IPS-15b (cell line): ENCODE results near the gene KRTAP10-11.
"Not testable (repeated sequence)": the region's sequence is repeated elsewhere in the genome, so short reads cannot be mapped to it uniquely, and the experiment has no call there.

Experiments
- H3K27me3 ChIP-seq: one replicate; pipeline ENCODE4 v1.6.1; 2013; ENCODE audit warnings: low read length; ENCODE audit not compliant: control insufficient read depth, insufficient read depth
- H3K36me3 ChIP-seq: one replicate; pipeline ENCODE4 v1.6.1; 2013; ENCODE audit warnings: low read length; ENCODE audit not compliant: control insufficient read depth, insufficient read depth
- H3K4me1 ChIP-seq: one replicate; pipeline ENCODE4 v1.6.1; 2013; ENCODE audit warnings: mild to moderate bottlenecking, low read length; ENCODE audit not compliant: control insufficient read depth, insufficient read depth
- H3K4me3 ChIP-seq: one replicate; pipeline ENCODE4 v1.5.1; 2013; ENCODE audit warnings: low read depth, low read length
- H3K9ac ChIP-seq: one replicate; pipeline ENCODE4 v1.6.1; 2013; ENCODE audit warnings: low read depth, mild to moderate bottlenecking, low read length
- H3K9me3 ChIP-seq: one replicate; pipeline ENCODE4 v1.6.1; 2013; ENCODE audit warnings: mild to moderate bottlenecking, low read length; ENCODE audit not compliant: control insufficient read depth, insufficient read depth

Gene KRTAP10-11

DNA sequence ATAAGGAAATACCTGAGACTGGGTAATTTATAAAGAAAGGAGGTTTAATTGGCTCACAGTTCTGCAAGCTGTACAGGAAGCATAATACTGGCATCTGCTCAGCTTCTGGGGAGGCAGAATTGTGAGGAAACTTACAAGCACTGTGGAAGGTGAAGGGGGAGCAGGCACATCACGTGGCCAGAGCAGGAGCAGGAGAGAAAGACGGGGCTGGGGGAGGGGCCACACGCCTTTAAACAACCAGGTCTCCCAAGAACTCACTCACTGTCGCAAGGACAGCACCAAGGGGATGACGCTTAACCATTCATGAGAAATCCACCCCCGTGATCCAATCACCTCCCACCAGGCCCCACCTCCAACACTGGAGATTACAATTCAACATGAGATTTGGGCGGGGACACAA lies 15.4 kb downstream of the KRTAP10-11 start:
- not testable (repeated sequence) for H3K9me3 ChIP-seq, H3K4me3 ChIP-seq, H3K9ac ChIP-seq, H3K36me3 ChIP-seq, H3K27me3 ChIP-seq
- H3K4me1 ChIP-seq, result peaks cover 16% of the 10 kb centered on the region

- H3K4me1 ChIP-seq, result peaks cover 9% of the 10 kb centered on the region
- no peaks in the 10 kb centered on the region for H3K27me3 ChIP-seq
- H3K36me3 ChIP-seq, result no peaks in the 10 kb centered on the region
- H3K4me3 ChIP-seq, result no peak overlapping the region
- H3K9me3 ChIP-seq, result no peaks in the 10 kb centered on the region
- H3K9ac ChIP-seq, result no peak overlapping the region
Observed at GRCh38 chr21:44664691-44665090, 18.5 kb downstream of the KRTAP10-11 start.

DNA sequence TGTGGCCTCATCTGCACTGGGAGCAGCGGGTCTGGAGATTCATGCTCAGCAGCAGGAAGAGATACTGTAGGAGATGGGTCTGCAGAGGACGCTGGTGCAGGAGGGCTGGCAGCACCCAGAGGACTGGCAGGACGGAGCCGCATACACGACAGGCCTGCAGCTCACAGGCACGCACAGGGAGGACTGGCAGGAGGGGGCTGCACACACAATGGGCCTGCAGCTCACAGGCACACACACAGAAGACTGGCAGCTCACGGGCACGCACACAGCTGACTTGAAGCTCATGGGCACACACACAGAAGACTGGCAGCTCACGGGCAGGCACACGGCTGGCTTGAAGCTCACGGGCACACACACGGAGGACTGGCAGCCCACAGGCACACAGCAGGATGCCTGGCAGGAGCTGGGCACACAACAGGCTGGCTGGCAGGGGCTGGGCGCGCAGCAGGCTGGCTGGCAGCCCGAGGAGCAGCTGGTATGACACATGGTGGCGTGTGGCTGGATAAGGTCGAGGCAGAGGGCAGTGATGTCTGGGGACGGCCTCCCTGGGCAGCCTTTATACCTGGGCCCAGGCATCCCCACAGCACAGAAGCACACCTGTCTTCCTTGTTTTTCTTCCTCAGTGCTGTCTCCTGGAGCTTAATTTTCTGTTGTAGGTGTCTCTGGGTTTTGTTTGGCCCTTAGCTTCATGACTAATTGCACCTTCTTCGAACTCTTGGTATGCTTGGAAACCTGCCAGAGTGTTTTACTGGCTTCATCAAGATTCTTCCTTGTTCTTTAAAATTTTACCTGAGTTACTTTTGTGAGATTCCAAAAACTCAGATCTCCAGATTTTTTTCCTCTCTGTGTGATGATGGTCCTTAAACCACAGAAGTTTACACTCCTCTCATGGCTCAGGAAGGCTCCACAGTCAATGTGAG lies 20.4 kb downstream of the KRTAP10-11 start, which contains the start of gene KRTAP12-2:
TSS of gene KRTAP12-2 (minus strand) at position 527 of the 920 bp plus-strand sequence. CDS start at position 486, 41 bp downstream.
- Histone ChIP-seq H3K4me1 (no peaks in the 10 kb centered on the region), H3K9me3 (peaks cover 9% of the 10 kb centered on the region), H3K36me3 (peaks cover 6% of the 10 kb centered on the region), H3K9ac (no peak within 1 kb of the TSS), H3K4me3 (no peak within 1 kb of the TSS), H3K27me3 (no peaks in the 10 kb centered on the region)

DNA sequence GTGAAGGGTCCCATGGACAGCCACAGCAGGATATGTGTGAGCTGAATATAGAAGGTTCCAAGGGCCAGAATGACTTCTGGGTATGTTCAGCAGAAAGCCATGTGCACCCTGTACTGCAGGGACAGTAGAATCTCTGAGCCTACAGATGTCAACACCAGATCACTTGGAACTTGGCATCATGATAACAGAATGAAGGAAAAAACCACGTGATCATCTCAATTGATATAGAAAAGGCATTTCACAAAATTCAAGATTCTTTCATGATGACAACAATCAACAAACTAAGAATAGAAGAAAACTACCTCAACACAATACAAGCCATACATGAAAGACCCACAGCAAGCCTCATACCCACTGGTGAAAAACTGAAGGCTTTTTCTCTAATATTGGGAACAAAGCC lies 21.4 kb downstream of the KRTAP10-11 start:
- Histone ChIP-seq H3K4me1 (no peaks in the 10 kb centered on the region), H3K9me3 (peaks cover 9% of the 10 kb centered on the region), H3K27me3 (no peaks in the 10 kb centered on the region), H3K9ac (no peak overlapping the region), H3K4me3 (no peak overlapping the region), H3K36me3 (peaks cover 6% of the 10 kb centered on the region)

GRCh38 chr21:44670642-44671432 lies 24.6 kb downstream of the KRTAP10-11 start:
- Histone ChIP-seq H3K9me3 (peaks cover 9% of the 10 kb centered on the region), H3K9ac (no peak overlapping the region), H3K36me3 (peaks cover 6% of the 10 kb centered on the region), H3K4me3 (no peak overlapping the region), H3K4me1 (no peaks in the 10 kb centered on the region), H3K27me3 (no peaks in the 10 kb centered on the region)

DNA sequence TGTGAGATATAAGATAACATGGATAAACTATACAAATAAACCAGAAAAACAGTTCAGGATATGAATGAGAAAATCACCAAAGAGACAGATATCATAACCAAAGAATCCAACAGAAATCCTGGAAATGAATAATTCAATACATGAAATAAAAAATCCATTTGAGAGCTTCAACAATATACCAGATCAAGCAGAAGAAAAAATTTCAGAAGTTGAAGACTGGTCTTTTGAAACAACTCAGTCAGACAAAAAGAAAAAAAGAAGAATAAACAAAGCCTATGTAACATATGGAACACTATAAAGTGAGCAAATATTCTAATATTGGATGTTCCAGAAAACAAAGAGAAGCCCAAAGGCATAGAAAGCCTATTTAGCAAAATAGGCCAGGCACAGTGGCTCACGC lies 25.7 kb downstream of the KRTAP10-11 start:
- Histone ChIP-seq H3K9ac (no peak overlapping the region), H3K4me3 (no peak overlapping the region), H3K9me3 (peaks cover 9% of the 10 kb centered on the region), H3K27me3 (no peaks in the 10 kb centered on the region), H3K4me1 (no peaks in the 10 kb centered on the region), H3K36me3 (peaks cover 6% of the 10 kb centered on the region)

- H3K27me3 ChIP-seq, result no peaks in the 10 kb centered on the region
- no peaks in the 10 kb centered on the region for H3K4me1 ChIP-seq
- H3K9ac ChIP-seq, result no peak overlapping the region
Observed at GRCh38 chr21:44677881-44678280, 31.7 kb downstream of the KRTAP10-11 start.

GRCh38 chr21:44681152-44681551 lies 34.9 kb downstream of the KRTAP10-11 start:
- Histone ChIP-seq H3K27me3 (no peaks in the 10 kb centered on the region), H3K36me3 (no peaks in the 10 kb centered on the region), H3K9ac (no peak overlapping the region), H3K9me3 (no peaks in the 10 kb centered on the region), H3K4me3 (no peak overlapping the region), H3K4me1 (no peaks in the 10 kb centered on the region)

More at GRCh38 chr21:44677881-44678280, 31.7 kb downstream of the KRTAP10-11 start:
- Histone ChIP-seq H3K4me3 (no peak overlapping the region), H3K36me3 (no peaks in the 10 kb centered on the region), H3K9me3 (no peaks in the 10 kb centered on the region)

GRCh38 chr21:44681861-44682579 lies 35.8 kb downstream of the KRTAP10-11 start, which contains the start of gene KRTAP12-1:
KRTAP12-1 (minus strand) TSS chr21:44682163; CDS start chr21:44682123, 40 bp downstream.
- Histone ChIP-seq H3K36me3 (no peaks in the 10 kb centered on the region), H3K4me1 (peaks cover 4% of the 10 kb centered on the region), H3K4me3 (no peak within 1 kb of the TSS), H3K27me3 (no peaks in the 10 kb centered on the region), H3K9ac (no peak within 1 kb of the TSS), H3K9me3 (no peaks in the 10 kb centered on the region)

GRCh38 chr21:44682580-44683151 lies 36.5 kb downstream of the KRTAP10-11 start:
- no peaks in the 10 kb centered on the region for H3K36me3 ChIP-seq
- peaks cover 4% of the 10 kb centered on the region for H3K4me1 ChIP-seq
- no peaks in the 10 kb centered on the region for H3K27me3 ChIP-seq
- no peak overlapping the region for H3K9ac ChIP-seq
- H3K9me3 ChIP-seq, result no peaks in the 10 kb centered on the region
- no peak overlapping the region for H3K4me3 ChIP-seq

GRCh38 chr21:44684077-44684476 lies 37.9 kb downstream of the KRTAP10-11 start:
- Histone ChIP-seq H3K9me3 (no peaks in the 10 kb centered on the region), H3K4me3 (no peak overlapping the region), H3K36me3 (no peaks in the 10 kb centered on the region), H3K27me3 (no peaks in the 10 kb centered on the region), H3K4me1 (peaks cover 4% of the 10 kb centered on the region), H3K9ac (no peak overlapping the region)
